ENCODE measurements around the gene GABBR2.

- TF ChIP-seq GATA2 (IDR thresholded peaks at IDR 0.05; ENCODE audit: low read depth, low read length) = no peak
- no peak for TF ChIP-seq GATA3 (IDR thresholded peaks at IDR 0.05; ENCODE audit: low read depth, low read length)
Measured at GRCh38 chr9:98432960-98433359, 275.8 kb downstream of the GABBR2 start.
